CD4-positive, alpha-beta T cell treated with Interleukin-2 at 100 ng/mL for 4 hours (primary cell): ENCODE measurements around the gene PCDH9.

Experiments used
- DNase-seq: peaks from one replicate; pipeline ENCODE4 v3.0.0-alpha.2; 2020; ENCODE audit warnings: low spot score

PCDH9 gene

DNA sequence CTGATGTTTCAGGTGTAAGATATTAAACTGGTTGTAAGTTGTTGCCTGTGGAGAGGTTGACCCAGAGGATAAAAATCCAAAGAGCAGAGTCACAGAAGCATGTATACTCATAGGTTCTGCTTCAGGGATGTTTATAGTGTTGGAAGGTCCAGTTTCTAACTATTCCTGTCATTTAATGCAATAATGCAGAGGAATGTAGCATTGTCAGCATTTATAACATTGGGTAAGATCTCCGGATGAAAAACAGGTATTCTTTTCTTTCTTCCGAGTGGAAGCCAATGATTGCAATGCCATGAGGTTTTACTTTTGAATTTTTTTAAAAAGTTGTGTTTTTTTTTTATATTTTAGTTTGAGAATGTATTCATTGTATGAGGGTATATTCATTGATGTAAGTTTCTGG, 771.0 kb downstream of the PCDH9 start:
- DNase-seq = no peak

GRCh38 chr13:66446413-66446812, 783.7 kb downstream of the PCDH9 start:
- no peak for DNase-seq

GRCh38 chr13:66443926-66444325, 786.2 kb downstream of the PCDH9 start:
- no peak for DNase-seq

DNA sequence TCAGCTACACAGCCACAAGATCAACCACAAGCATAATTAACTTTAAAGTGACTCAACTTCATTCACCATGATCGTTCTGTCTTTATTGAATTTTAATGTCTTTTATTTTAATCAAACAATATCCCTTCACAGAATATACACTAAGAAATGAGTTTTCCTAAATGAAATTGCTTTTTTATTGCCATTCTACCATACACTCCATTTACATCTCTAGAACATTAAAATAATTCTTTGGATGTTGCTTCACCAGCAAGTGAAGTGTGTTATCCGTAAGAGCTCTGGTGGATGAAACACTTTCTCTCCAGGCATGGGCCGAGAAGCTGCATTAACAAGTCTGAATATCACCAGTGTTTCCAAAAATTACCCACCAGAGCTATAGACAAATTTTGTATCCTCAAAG, 789.2 kb downstream of the PCDH9 start:
- no peak for DNase-seq

DNA sequence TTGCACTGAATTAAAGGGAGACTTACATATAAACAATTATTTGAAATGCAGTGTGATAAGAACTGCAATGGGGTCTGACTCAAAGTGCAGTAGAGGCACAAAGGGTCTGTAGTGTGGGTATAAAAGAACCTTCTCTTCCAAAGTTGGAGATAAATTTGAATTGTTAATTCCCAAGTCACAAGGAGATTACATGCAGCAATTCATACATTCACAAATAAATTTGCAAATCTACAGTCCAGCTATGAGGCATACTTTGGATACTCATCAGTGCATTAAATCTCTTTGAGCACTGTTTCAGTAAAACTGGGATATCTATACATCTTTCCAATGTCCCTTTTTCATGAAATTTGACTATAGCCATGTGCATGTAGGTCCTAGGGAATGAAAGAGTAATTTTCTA, 799.4 kb downstream of the PCDH9 start:
- DNase-seq = no peak

GRCh38 chr13:66430269-66430668, 799.9 kb downstream of the PCDH9 start:
- no peak for DNase-seq

- no peak for DNase-seq
Observed at GRCh38 chr13:66429156-66429555, 801.0 kb downstream of the PCDH9 start.

GRCh38 chr13:66427458-66427861, 802.7 kb downstream of the PCDH9 start:
- DNase-seq = no peak

DNA sequence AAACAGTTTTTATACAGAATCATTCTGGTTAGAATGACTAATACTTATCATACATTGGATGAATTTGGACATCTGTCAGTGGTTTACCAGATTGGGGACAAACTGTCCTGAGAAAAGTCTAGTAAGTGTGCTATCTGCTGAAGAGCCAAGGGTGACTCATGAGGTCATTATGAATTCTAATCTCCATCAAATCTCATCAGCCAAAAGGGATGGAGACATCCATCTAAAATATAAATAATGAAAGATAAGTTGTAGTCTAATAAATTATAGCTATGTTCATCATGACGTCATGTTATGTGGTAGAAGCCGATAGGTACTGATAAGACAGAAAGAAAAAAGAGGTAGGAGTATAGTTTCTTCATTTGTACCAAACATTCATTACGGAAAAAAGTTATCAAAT, 804.4 kb downstream of the PCDH9 start:
- no peak for DNase-seq

- no peak for DNase-seq
Observed at GRCh38 chr13:66424422-66424821, 805.7 kb downstream of the PCDH9 start.

DNA sequence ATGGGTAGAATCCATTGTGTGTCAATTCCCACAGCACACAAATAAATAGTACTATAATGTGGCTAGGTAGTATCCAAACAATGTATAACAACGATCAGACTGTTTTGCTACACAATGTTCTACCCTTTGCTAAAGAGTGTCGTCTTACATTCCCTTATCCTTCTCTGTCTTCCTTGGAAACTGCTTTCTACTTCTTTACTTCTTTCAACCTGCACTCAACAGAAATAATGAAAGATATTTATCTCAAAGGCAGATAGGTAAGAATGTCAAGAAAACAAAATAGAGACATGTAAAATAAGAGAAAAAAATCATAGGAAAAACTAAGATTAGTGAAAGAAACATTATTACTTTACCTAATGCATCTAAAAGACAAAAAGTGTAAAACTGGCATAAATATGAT, 814.7 kb downstream of the PCDH9 start:
- no peak for DNase-seq

GRCh38 chr13:66414066-66414800, 815.9 kb downstream of the PCDH9 start:
- DNase-seq = no peak

DNA sequence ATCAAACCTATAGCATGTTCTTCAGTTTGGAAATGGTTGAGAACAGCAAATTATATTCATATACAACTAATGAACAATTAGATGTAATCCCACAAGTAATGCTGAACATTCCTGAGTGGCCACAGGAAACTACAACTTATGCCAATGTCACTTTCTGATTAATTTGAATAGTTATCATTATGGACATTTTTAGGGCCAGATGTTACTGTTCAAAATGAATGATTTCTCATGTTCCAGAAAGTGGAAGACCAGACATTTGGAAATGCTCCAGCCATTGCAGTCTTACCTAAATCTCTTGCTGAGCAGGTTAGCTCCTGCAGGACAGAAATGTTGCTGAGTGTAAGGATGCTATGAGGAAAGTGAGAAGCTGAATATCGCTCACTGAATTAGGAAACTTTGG, 819.8 kb downstream of the PCDH9 start:
- DNase-seq = no peak

DNA sequence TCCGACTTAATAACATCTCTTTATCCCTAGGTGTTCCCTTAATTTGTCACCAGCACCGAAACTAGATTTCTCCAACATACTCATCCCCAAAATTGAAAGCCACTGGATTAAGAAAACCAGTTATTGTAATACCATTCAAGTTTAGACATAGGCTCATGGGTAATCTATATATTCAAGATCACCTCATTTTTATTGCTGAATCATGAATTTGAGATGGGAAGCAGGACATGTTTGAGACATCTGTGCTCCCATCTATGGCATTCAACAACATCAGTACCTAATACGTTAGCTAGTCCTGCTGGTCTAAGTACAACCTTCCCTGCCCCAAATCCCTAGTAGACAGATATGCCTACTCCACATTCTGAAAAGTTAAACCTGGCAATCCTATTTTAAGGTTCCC, 820.6 kb downstream of the PCDH9 start:
- DNase-seq = no peak

- no peak for DNase-seq
Observed at GRCh38 chr13:66407128-66407527, 823.0 kb downstream of the PCDH9 start.

GRCh38 chr13:66405908-66406802, 824.0 kb downstream of the PCDH9 start:
- no peak for DNase-seq

GRCh38 chr13:66402546-66402945, 827.6 kb downstream of the PCDH9 start:
- DNase-seq = no peak

GRCh38 chr13:66402066-66402465, 828.1 kb downstream of the PCDH9 start:
- no peak for DNase-seq

GRCh38 chr13:66400292-66400691, 829.8 kb downstream of the PCDH9 start:
- DNase-seq = no peak

GRCh38 chr13:66399873-66400272, 830.3 kb downstream of the PCDH9 start:
- DNase-seq = no peak

GRCh38 chr13:66397133-66397532, 833.0 kb downstream of the PCDH9 start:
- no peak for DNase-seq

- DNase-seq = no peak
Observed at GRCh38 chr13:66391322-66391721, 838.8 kb downstream of the PCDH9 start.

GRCh38 chr13:66378894-66379293, 851.2 kb downstream of the PCDH9 start:
- no peak for DNase-seq
